GM18511 (cell line): ENCODE results near the gene POR.

ENCODE experiments used
- ATAC-seq: cut with Tn5 transposase; IDR thresholded peaks from one replicate; pipeline ENCODE4 v1.9.1; 2021; ENCODE audit warnings: mild to moderate bottlenecking, moderate library complexity; ENCODE audit not compliant: unreplicated experiment

Gene POR

DNA sequence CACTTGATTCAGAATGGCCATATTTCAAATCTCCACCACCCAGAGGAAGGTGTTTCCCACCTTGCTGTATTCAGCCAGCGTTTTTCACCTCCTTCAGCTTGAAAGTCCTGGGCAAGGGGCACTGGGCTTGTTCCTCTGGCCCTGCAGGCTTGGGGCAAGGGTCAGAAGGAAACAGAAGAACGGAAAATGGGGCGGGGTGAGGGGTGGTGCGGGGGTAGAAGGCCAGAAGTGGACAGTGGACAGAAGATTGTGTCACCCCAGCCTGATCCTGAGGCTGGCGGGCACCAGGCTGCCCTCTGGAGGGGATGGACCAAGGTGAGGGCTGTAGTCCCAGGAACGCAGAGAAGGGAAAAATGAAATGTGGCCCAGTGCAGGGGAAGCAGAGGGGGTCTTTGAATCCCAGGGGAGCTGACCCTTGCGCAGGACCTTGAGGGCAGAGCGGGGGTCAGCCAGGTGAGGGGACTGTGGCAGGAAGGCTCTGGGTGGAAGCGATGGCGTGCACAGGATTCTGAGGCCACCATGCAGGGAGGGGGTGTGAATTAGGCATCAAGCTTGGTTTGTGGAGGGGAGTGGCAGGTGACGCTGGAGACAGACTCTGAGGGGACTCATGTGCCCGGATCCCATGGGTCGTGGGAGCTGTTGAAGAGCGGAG, 56.5 kb downstream of the POR start:
- no peak for ATAC-seq

DNA sequence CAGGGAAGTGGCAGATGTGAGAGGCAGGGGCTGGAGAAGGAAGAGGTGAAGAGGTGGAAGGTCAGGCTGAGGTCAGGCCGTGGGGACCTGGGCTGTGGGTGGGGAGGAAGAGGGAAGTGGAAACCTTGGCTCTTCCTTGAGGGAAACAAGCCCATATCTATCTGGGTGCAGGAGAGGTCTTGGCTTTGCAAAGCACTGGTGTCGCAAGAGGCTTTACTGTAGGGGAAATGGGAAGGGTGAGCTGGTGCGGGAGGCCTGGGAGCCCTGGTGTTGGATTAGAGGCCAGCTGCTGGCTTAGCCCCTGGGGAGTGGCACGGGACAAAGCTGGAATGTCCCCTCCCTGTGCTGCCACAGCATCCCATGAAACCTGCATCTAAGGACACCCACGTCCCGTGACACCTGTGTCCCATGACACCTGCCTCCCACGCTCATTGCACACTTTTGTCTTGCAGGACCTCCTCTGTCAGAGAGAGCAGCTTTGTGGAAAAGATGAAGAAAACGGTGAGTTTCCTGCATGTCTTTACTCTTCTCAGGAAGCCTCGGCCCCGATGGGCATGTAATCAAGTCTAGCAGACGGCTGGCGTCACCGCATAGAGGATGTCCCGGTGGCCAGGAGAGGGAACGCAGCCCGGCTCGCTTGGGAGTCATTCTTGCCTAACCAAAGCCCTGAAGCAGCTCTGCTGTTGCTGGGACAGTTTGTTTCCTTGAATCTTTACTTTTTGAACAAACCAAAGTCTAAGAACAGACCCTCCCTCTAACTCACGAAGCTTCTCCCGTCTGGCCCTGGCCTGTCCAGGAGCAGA, 57.2 kb downstream of the POR start:
- no peak for ATAC-seq

DNA sequence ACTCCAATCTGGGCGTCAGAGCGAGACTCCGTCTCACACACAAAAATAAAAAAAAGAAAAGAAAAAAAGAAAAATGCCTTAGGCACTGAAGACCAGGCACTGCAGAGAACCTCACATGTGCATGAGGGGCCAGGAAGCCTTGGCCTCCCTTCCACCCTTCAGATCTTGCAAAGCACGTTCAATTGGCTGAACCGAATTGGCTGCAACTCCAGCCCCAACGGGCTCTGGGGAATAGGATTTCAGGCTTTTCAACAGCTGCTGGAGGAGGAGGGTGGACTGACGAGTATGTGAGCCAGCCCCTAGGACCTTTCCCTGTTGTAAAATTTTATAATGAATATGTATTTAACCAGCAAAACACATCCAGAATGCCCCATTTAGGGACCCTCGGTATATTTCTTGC, 62.8 kb downstream of the POR start:
- no peak for ATAC-seq

DNA sequence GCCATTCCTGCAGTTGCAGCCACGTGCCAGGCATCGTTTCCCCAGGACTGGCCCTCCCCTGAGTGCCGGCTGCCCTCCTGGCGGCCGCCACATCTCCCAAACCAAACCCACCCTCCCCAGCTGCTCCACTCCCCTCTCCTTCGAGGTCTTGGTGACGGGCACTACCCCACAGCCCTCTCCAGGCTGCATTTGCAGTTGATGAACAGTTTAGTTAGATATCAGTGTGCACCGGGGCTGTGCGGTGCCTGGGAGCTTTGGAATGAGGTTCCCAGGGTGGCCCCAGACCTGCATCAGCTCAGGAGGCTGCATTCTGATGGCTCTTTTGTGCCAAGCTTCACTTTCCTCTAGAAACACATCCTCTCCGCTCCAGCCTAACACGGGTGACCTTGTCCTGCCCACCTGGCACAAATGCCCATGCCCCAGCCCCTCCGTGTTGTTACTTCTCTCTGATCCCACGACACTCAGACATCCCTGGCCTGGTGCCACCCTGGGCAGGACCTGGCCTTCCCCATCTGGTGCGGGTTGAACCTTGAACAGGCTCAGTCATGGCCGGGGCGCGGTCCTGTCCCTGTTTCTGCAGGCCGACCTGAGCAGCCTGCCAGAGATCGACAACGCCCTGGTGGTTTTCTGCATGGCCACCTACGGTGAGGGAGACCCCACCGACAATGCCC, 64.9 kb downstream of the POR start:
- no peak for ATAC-seq

DNA sequence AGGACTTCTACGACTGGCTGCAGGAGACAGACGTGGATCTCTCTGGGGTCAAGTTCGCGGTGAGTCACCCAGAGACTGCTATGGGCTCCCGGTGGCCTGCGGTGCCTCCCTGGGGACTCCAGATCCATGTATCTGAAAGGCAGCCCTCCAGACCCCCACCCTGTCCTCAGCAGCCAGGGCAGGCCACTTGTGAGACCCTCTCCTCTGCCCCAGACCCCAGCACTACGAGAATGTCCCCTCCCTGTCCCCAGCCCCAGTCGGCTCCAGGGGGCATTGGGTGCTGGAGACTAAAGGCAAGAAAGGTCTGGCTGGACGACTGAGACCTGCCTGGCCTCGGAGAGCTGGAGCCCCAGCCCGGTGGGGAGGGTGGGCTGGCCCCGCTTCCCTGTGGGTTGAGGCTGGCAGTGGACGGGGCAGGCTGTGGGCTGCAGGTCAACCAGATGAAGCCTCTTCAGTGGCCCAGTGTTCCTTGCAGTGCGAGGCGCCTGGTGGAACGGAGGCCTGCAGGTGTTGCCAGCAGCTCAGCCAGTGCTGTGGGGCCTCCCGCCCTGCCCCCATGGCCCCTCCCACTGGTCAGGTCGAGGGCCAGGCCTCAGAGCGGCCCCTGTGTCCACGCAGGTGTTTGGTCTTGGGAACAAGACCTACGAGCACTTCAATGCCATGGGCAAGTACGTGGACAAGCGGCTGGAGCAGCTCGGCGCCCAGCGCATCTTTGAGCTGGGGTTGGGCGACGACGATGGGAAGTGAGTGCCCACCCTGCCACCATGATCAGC, 65.7 kb downstream of the POR start:
- ATAC-seq: no peak

DNA sequence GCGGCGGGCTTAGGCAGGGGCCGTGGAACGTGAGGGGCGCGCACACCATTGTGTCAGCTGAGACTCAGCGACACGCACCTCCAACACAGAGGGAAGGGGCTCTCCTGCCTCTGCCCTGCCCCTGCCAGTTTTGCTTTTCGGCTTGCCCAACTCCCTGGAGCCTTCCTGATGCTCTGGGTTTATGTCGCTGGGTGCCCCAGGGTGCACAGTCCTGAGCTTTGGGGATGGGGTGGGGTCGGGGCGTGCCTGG, 66.2 kb downstream of the POR start:
- ATAC-seq: no peak

DNA sequence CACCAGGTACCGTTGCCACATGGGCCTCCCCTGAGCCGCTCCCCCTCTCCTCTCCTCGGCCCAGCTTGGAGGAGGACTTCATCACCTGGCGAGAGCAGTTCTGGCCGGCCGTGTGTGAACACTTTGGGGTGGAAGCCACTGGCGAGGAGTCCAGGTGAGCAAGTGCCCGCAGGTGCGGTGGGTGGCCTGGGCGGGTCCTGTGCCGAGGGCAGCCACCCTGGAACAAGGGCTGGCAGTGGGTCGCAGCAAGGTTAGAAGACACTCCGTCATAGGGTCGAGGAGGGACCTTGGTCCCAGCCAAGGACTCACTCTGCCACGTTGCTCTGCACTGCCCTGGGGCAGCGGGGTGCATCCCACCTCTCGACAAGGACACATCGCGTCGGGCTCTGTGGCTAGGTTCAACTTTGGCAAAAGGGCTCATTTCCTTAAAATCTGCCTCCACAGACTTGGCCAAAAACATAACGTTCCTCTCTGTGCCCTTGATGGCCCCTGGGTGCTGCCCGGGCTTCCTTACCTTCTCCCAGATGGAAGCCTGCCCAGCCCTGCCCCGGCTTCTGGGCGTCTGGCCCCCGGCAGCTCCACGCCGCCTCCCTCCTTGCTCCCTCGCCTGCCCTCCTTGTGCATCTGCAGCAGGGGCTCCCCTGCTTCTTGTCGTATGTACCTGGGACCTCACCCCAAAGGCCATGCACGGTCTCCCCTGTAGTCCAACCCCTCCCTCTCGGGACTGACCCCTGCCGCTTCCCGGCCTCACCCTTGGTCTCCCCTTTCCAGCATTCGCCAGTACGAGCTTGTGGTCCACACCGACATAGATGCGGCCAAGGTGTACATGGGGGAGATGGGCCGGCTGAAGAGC, 66.7 kb downstream of the POR start:
- no peak for ATAC-seq

DNA sequence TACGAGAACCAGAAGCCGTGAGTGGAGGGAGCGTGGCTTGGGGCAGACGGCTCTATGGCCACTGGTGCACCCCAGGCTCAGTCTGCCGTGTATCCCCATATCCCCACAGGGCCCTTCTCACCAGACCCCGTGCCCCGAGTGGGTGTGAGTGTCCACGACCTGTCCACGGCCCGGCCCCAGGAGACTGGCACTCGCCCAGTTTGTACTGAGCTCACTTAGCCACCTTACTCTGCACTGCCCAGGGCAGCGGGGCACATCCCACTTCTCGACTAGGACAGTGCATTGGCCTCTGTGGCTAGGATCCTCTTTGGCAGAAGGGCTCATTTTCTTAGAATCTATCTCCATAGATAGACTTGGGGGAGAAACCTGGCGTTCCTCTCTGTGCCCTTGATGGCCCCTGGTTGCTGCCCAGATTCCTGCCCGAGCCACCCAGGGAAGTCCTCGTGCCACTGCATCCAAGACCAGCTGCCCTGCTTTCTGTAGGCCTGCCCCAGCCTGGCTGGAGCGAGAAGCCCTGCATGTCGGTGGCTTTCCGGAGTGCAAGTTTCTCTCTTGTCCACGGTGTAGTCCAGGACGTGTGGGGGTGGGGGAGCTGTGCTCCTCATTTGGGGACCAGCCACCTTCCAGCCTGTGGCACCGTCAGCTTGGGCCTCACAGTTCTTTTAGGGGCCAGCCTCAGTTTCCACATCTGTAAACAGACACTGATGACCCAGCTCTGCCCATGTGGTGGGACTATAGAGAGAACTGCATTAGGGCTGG, 67.5 kb downstream of the POR start:
- no peak for ATAC-seq

DNA sequence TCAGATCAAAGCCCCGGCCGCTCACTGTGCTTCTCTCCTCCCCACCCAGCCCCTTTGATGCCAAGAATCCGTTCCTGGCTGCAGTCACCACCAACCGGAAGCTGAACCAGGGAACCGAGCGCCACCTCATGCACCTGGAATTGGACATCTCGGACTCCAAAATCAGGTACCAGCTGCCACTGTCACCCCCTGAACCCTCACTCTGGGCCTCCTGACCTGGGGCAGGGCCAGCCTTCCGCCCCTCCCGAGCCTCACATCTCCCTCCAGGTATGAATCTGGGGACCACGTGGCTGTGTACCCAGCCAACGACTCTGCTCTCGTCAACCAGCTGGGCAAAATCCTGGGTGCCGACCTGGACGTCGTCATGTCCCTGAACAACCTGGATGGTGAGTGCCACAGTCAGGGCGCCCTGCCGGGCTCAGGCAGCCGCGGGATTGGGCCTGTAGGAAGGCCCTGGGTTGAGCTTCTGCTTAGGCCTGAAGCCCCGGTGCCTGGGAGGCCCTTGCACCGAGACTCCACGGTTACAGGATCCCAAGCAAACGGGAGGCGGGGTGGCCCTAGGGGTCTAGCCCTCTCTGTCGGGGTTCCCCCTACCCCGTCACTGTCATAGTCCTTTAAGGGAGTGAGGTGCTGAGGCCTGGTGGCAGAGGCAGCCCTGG, 68.6 kb downstream of the POR start:
- ATAC-seq: no peak

DNA sequence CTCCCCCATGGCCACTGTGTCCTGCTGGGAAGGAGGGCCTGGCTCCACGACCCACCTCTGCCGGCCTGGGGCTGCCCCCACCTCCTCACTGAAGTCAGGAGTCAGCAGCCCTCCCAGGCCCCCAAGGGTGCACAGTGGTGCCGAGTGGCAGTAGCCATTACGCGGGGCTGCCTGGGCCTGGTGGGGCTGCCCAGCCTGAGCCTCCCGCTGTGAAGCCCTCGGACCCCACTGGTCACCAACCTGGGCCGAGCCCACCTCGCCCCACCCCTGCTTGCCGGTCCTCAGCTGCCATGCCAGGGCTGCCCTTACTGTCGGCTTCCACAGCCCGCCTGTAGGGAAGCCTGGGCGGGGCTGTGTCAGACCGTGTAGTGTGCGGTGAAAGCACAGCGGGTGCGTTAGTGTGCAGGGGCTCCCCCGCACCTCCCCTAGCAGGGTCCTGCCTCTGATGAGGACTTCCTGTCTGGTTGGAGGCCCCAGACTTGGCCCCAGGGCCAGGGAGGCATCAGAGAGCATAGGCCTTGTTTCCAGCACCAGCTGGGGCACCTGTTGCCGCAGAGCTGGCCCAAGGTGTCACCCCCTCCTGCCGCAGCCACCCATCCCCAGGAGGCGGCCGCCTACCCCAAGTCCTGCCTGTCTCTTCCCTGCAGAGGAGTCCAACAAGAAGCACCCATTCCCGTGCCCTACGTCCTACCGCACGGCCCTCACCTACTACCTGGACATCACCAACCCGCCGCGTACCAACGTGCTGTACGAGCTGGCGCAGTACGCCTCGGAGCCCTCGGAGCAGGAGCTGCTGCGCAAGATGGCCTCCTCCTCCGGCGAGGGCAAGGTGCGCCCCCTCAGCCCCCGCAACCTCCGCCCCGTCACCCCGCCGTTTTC, 69.4 kb downstream of the POR start:
- no peak for ATAC-seq

DNA sequence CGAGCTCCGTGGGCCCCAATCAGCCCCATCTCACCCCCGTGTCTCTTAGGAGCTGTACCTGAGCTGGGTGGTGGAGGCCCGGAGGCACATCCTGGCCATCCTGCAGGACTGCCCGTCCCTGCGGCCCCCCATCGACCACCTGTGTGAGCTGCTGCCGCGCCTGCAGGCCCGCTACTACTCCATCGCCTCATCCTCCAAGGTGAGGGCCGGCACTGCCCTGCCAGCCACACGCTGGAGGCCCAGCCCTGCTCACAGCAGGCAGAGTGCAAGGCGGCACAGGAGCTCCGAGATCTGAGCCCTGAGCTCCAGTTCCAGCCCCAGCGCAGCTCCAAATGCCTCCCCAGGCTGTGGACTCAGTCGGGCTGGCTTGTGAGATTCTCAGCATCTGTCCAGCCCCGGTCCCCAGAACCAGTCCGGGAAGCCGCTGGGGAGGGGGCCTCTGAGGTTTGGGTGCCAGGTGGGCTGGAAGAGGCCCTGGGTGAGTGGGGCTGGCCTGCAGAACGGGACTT, 70.1 kb downstream of the POR start:
- no peak for ATAC-seq

DNA sequence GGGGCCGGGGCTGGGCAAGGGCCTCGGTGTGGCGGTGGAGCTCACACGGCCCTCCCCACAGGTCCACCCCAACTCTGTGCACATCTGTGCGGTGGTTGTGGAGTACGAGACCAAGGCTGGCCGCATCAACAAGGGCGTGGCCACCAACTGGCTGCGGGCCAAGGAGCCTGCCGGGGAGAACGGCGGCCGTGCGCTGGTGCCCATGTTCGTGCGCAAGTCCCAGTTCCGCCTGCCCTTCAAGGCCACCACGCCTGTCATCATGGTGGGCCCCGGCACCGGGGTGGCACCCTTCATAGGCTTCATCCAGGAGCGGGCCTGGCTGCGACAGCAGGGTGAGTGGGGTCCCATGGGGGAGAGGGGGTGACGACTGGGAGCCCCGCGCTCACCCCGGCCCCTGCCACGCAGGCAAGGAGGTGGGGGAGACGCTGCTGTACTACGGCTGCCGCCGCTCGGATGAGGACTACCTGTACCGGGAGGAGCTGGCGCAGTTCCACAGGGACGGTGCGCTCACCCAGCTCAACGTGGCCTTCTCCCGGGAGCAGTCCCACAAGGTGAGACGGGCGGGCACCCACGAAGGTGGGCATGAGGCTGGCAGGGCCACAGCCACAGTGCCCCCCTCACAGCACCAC, 70.7 kb downstream of the POR start:
- no peak for ATAC-seq

DNA sequence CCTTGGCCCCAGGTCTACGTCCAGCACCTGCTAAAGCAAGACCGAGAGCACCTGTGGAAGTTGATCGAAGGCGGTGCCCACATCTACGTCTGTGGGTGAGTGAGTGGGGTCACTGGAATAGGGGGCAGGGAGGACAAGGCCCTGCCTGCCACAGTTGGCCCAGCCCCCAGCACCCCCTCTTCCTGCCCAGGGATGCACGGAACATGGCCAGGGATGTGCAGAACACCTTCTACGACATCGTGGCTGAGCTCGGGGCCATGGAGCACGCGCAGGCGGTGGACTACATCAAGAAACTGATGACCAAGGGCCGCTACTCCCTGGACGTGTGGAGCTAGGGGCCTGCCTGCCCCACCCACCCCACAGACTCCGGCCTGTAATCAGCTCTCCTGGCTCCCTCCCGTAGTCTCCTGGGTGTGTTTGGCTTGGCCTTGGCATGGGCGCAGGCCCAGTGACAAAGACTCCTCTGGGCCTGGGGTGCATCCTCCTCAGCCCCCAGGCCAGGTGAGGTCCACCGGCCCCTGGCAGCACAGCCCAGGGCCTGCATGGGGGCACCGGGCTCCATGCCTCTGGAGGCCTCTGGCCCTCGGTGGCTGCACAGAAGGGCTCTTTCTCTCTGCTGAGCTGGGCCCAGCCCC, 71.3 kb downstream of the POR start:
- ATAC-seq: no peak

DNA sequence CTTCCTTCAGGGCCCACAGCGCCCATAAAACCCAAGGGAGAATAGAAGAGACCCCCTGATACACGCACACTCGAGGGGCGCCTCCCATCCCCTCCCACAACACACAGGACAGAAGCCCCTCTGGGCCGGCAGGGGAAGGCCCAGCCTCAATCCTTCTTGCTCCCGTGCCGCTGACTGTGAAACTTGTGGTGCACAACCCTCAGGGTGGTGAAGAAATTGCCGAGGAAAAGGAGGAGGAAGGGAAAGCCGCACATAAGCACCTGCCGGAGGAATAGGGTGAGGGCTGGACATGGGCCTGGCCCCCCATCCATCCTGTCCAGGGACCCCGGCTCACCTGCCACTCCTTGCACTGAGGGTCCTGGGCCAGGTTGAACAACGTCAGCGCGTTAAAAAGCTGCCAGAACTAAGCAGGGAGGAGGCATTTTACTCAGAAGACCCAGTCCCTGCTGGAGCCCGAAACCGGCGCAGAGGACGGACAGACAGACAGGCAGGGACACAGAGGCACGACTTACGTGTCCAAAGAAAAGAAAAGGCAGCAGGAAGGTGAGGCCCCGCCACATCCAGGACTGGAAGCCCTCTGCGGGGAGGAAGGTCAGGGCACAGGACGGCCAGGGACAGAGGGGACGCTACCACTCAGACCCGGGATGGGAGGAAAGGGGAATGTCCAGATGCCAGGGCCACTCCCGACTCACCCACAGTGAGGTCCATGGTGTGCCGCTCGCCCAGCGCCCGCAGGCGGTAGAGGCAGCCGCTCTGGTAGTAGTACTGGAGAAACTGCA, 72.3 kb downstream of the POR start:
- no peak for ATAC-seq

DNA sequence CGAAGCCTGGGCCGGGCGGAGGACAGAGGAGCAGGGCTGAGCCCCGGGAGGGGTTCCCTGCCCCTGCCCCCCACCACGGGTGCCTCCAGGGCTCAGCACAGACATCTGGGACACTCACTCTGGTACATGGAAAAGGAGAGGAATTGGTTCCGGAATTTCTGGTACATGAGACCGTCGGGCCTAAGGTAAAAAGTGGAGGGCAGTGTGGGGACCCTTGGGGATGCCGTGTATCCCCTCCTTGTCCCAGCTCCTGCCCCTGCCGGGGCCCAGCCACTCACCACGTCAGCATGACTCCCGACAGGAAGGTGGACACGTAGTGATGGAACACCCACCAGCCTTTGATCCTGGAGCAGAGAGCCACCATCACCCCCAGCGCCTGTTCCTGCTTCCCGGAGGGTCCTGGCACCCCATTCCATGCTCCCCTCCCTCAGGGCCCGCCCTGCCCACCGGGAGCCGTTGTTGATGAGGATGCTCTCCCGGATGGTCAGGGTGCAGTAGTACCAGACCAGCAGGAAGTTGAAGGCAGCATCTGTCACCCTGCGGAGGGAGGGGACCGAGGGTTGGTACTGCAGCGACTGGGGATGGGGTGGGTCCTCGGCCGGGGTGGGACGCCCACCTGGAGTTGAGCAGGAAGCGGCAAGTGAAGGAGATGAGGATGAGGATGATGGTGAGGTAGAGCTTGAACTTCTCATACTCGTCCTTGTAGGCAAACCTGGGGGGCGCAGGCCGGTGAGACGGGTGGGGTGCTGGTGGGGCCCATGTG, 73.0 kb downstream of the POR start:
- no peak for ATAC-seq
